ENCODE measurements around the gene CDS2.

Gene CDS2

GRCh38 chr20:5119435-5120184 lies 7.2 kb upstream of the CDS2 start, which contains the start of gene PCNA:
Gene PCNA (minus strand): TSS chr20:5119958. CDS start chr20:5119798, 160 bp downstream.
- peak; percentile 92 for DNase-seq (ENCODE audit: low read depth)

GRCh38 chr20:5120185-5120476 lies 6.7 kb upstream of the CDS2 start:
- no peak for DNase-seq (ENCODE audit: low read depth)

- no peak for DNase-seq (ENCODE audit: low read depth)
Measured at GRCh38 chr20:5122873-5123260, 3.9 kb upstream of the CDS2 start.

GRCh38 chr20:5127204-5127858 lies 523 bp downstream of the CDS2 start:
- peak; percentile 47 for DNase-seq (ENCODE audit: low read depth)

- DNase-seq (ENCODE audit: low read depth) = no peak
Measured at GRCh38 chr20:5127859-5128424, 1.1 kb downstream of the CDS2 start.

- DNase-seq (ENCODE audit: low read depth) = no peak
Measured at GRCh38 chr20:5128886-5129285, 2.1 kb downstream of the CDS2 start.

- DNase-seq (ENCODE audit: low read depth) = no peak
Measured at GRCh38 chr20:5131502-5131901, 4.7 kb downstream of the CDS2 start.

- DNase-seq (ENCODE audit: low read depth) = no peak
Measured at GRCh38 chr20:5133998-5134397, 7.2 kb downstream of the CDS2 start.

GRCh38 chr20:5135363-5136012 lies 8.7 kb downstream of the CDS2 start:
- no peak for DNase-seq (ENCODE audit: low read depth)

- no peak for DNase-seq (ENCODE audit: low read depth)
Measured at GRCh38 chr20:5136096-5136495, 9.3 kb downstream of the CDS2 start.

- DNase-seq (ENCODE audit: low read depth) = no peak
Measured at GRCh38 chr20:5140195-5140594, 13.4 kb downstream of the CDS2 start.

GRCh38 chr20:5141615-5142014 lies 14.8 kb downstream of the CDS2 start:
- DNase-seq (ENCODE audit: low read depth) = no peak

GRCh38 chr20:5143851-5144250 lies 17.0 kb downstream of the CDS2 start:
- DNase-seq (ENCODE audit: low read depth) = no peak

GRCh38 chr20:5145365-5146098 lies 18.7 kb downstream of the CDS2 start:
- DNase-seq (ENCODE audit: low read depth) = no peak

GRCh38 chr20:5146099-5146668 lies 19.4 kb downstream of the CDS2 start:
- DNase-seq (ENCODE audit: low read depth) = no peak

- DNase-seq (ENCODE audit: low read depth) = no peak
Measured at GRCh38 chr20:5146871-5147592, 20.2 kb downstream of the CDS2 start.

GRCh38 chr20:5148581-5148980 lies 21.8 kb downstream of the CDS2 start:
- DNase-seq (ENCODE audit: low read depth) = no peak

- no peak for DNase-seq (ENCODE audit: low read depth)
Measured at GRCh38 chr20:5149892-5150225, 23.1 kb downstream of the CDS2 start.

GRCh38 chr20:5150226-5151076 lies 23.6 kb downstream of the CDS2 start:
- no peak for DNase-seq (ENCODE audit: low read depth)

GRCh38 chr20:5153152-5153467 lies 26.3 kb downstream of the CDS2 start:
- no peak for DNase-seq (ENCODE audit: low read depth)
